K562 (cell line): ENCODE data around the gene LRMDA. TPM values are rescaled to one million over a fixed set of nuclear protein-coding genes. Genes with fewer than 3 reads are reported as not detected.

ENCODE experiments used
- ATAC-seq: fragments of 200-7000 bp; cut with Tn5 transposase; 3 replicates; pipeline ENCODE4 v1.9.1; 2020; ENCODE audit warnings: moderate library complexity
- BruUV-seq: library from RNA; stranded (reverse); fragments of 400-500 nt; replicated peaks from 2 replicates; lab custom pipeline; 2021; lab: Mats Ljungman, UMichigan
- CTCF ChIA-PET: fragments of 300-600 bp; formaldehyde crosslinking; extraction: SDS; loops from one replicate; lab custom pipeline; 2021; ENCODE audit warnings: low intra/inter-chr PET ratio; lab: Yijun Ruan, JAX
- POLR2A ChIA-PET: fragments of 300-600, 350-650 bp; sonication (Branson Sonifier 250); formaldehyde crosslinking; extraction: SDS; loops from one replicate; lab custom pipeline; 2021; ENCODE audit warnings: antibody characterized with exemption, inconsistent platforms; lab: Yijun Ruan, JAX
- DNase-seq, 4 experiments: peaks; one replicate each; pipeline versions ENCODE4 v3.0.0 to v3.0.0-alpha.2; 2011 to 2018; ENCODE audit warnings: low spot score in 3 of 4, mixed read lengths in 3 of 4; ENCODE audit errors: extremely low read depth in 1 of 4
- FAIRE-seq: peaks from 2 replicates; lab custom pipeline; 2011; peaks lifted over from hg19 to GRCh38; lab: Jason Lieb, UNC
- H2AFZ ChIP-seq: 2 replicates; pipeline ENCODE4 v1.6.0; 2011; ENCODE audit warnings: low read depth, low read length, control low read depth, inconsistent platforms
- H3K27ac ChIP-seq: fragments of 200-600 bp; 3 replicates; pipeline ENCODE4 v1.8.0; 2011; ENCODE audit warnings: low read depth, mild to moderate bottlenecking, control low read depth, inconsistent platforms, low read length, moderate library complexity, mixed read lengths; ENCODE audit errors: extremely low read depth
- H3K27me3 ChIP-seq, 2 experiments: fragments of 300-600 bp in 1 of 2; 2 replicates in 1 of 2; 3 replicates in 1 of 2; pipeline versions ENCODE4 v1.6.0 to v1.8.0; 2011; ENCODE audit warnings: inconsistent platforms in 2 of 2, low read length in 2 of 2, mild to moderate bottlenecking in 1 of 2, mixed read lengths in 1 of 2, moderate library complexity in 1 of 2; ENCODE audit not compliant: control insufficient read depth in 2 of 2, insufficient read depth in 2 of 2
- H3K36me3 ChIP-seq: fragments of 300-600 bp; 3 replicates; pipeline ENCODE4 v1.8.0; 2011; ENCODE audit warnings: mild to moderate bottlenecking, low read length, inconsistent platforms; ENCODE audit not compliant: control insufficient read depth, insufficient read depth
- H3K4me1 ChIP-seq, 2 experiments: fragments of 200-600 bp in 1 of 2; replicated peaks in 1 of 2; 2 replicates in 1 of 2; 3 replicates in 1 of 2; pipeline versions ENCODE4 v1.5.1 to v1.8.0; 2011; ENCODE audit warnings: inconsistent platforms in 2 of 2, low read length in 2 of 2, mild to moderate bottlenecking in 1 of 2, mixed read lengths in 1 of 2, moderate library complexity in 1 of 2; ENCODE audit not compliant: control insufficient read depth in 2 of 2, insufficient read depth in 2 of 2
- H3K4me2 ChIP-seq: 2 replicates; pipeline ENCODE4 v1.6.1; 2011; ENCODE audit warnings: low read length, control low read depth, inconsistent platforms, mixed read lengths; ENCODE audit not compliant: insufficient read depth
- H3K4me3 ChIP-seq: fragments of 200-600 bp; sonication (generic), shearing (Covaris generic); 2 replicates; pipeline ENCODE4 v1.5.1; 2016; ENCODE audit warnings: control low read depth, inconsistent platforms
- H3K79me2 ChIP-seq: fragments of 200-600 bp; 3 replicates; pipeline ENCODE4 v1.8.0; 2011; ENCODE audit warnings: low read length, inconsistent platforms; ENCODE audit not compliant: control insufficient read depth, insufficient read depth
- H3K9ac ChIP-seq, 2 experiments: 2 replicates each; pipeline versions ENCODE4 v1.6.0 to v1.6.1; 2011; ENCODE audit warnings: low read depth in 2 of 2, low read length in 2 of 2, control low read depth in 1 of 2, inconsistent platforms in 1 of 2, mild to moderate bottlenecking in 1 of 2, mixed read lengths in 1 of 2; ENCODE audit not compliant: insufficient read depth in 1 of 2
- H3K9me1 ChIP-seq: one replicate; pipeline ENCODE4 v1.6.0; 2011; ENCODE audit warnings: inconsistent platforms, mild to moderate bottlenecking, low read length, moderate library complexity; ENCODE audit not compliant: control insufficient read depth, insufficient read depth
- H3K9me3 ChIP-seq: replicated peaks from 2 replicates; pipeline ENCODE4 v1.5.1; 2011; ENCODE audit warnings: low read depth, low read length, inconsistent platforms; ENCODE audit not compliant: control insufficient read depth, insufficient read depth
- H4K20me1 ChIP-seq: replicated peaks from 2 replicates; pipeline ENCODE4 v1.6.1; 2011; ENCODE audit warnings: low read length, inconsistent platforms, mixed read lengths; ENCODE audit not compliant: control insufficient read depth, insufficient read depth
- ARNT ChIP-seq, 2 experiments: fragments of 450-650 bp; IDR thresholded peaks; 2 replicates each; pipeline ENCODE4 v1.6.1; 2016; ENCODE audit warnings: mild to moderate bottlenecking in 1 of 2
- BRF1 ChIP-seq: IDR thresholded peaks from 3 replicates; pipeline ENCODE4 v1.6.1; 2011; ENCODE audit warnings: borderline replicate concordance, mild to moderate bottlenecking; ENCODE audit not compliant: insufficient read length; ENCODE audit errors: extremely low read depth
- CHD2 ChIP-seq: IDR thresholded peaks from 2 replicates; pipeline ENCODE4 v1.6.1; 2011; ENCODE audit warnings: low read depth, low read length
- EGR1 ChIP-seq: fragments of 450-650 bp; conservative IDR thresholded peaks from 2 replicates; pipeline ENCODE4 v1.6.1; 2017; ENCODE audit warnings: mild to moderate bottlenecking
- GATA2 ChIP-seq: sonication (generic); formaldehyde crosslinking; IDR thresholded peaks from 2 replicates; pipeline ENCODE4 v1.4.0; 2020; ENCODE audit warnings: mild to moderate bottlenecking, missing genetic modification reagents
- JUND ChIP-seq, 2 experiments: IDR thresholded peaks; 2 replicates in 1 of 2; 3 replicates in 1 of 2; pipeline ENCODE4 v1.6.1; 2011; ENCODE audit warnings: borderline replicate concordance in 2 of 2, low read depth in 2 of 2, low read length in 2 of 2, improper control_type of control experiment in 1 of 2, missing biosample characterization in 1 of 2, missing genetic modification characterization in 1 of 2, missing genetic modification reagents in 1 of 2
- KHSRP ChIP-seq: fragments of 450-650 bp; IDR thresholded peaks from 2 replicates; pipeline ENCODE4 v1.6.1; 2017
- KLF6 ChIP-seq: fragments of 250-450 bp; sonication (Bioruptor Pico); IDR thresholded peaks from 2 replicates; pipeline ENCODE4 v1.4.0; 2020; ENCODE audit warnings: mild to moderate bottlenecking, moderate library complexity, borderline replicate concordance
- MAZ ChIP-seq, 2 experiments: fragments of 450-650 bp in 1 of 2; sonication (generic) in 1 of 2; formaldehyde crosslinking; IDR thresholded peaks in 1 of 2; conservative IDR thresholded peaks in 1 of 2; 2 replicates each; pipeline versions ENCODE4 v1.4.0 to v1.5.0; 2020; ENCODE audit warnings: mild to moderate bottlenecking in 1 of 2, missing genetic modification reagents in 1 of 2
- POLR2B ChIP-seq: fragments of 450-650 bp; IDR thresholded peaks from 2 replicates; pipeline ENCODE4 v1.6.1; 2018; ENCODE audit warnings: low read depth; ENCODE audit not compliant: partially characterized antibody
- PRPF4 ChIP-seq: fragments of 200-400 bp; formaldehyde crosslinking; IDR thresholded peaks from one replicate; pipeline ENCODE4 v1.6.1; 2017; ENCODE audit warnings: low read length, low read depth, mild to moderate bottlenecking; ENCODE audit not compliant: insufficient read depth, poor library complexity, severe bottlenecking
- SP1 ChIP-seq: sonication (generic); formaldehyde crosslinking; IDR thresholded peaks from 2 replicates; pipeline ENCODE4 v1.8.1; 2022; ENCODE audit warnings: mild to moderate bottlenecking, missing genetic modification reagents
- SRSF1 ChIP-seq: fragments of 200-400 bp; formaldehyde crosslinking; IDR thresholded peaks from 2 replicates; pipeline ENCODE4 v1.6.1; 2017; ENCODE audit warnings: mild to moderate bottlenecking, low read depth, low read length, moderate library complexity
- SRSF9 ChIP-seq: fragments of 200-400 bp; formaldehyde crosslinking; IDR thresholded peaks from 2 replicates; pipeline ENCODE4 v1.6.1; 2017; ENCODE audit warnings: low read depth, low read length, borderline replicate concordance
- XRCC4 ChIP-seq: IDR thresholded peaks from one replicate; pipeline ENCODE4 v1.6.1; 2011; ENCODE audit not compliant: insufficient read depth, insufficient read length; ENCODE audit errors: extremely low read depth
- ZBTB11 ChIP-seq, 3 experiments: fragments of 200-800 bp in 1 of 3; fragments of 250-450 bp in 1 of 3; fragments of 450-650 bp in 1 of 3; sonication (Bioruptor Pico) in 1 of 3; sonication (Bioruptor generic) in 1 of 3; formaldehyde crosslinking in 1 of 3; IDR thresholded peaks; 2 replicates each; pipeline versions ENCODE4 v1.6.1 to v1.8.0; 2016 to 2022; ENCODE audit warnings: mild to moderate bottlenecking in 2 of 3, missing genetic modification characterization in 2 of 3, missing compliant biosample characterization in 1 of 3, moderate library complexity in 1 of 3
- ZBTB7A ChIP-seq: IDR thresholded peaks from 2 replicates; pipeline ENCODE4 v1.6.1; 2011; ENCODE audit warnings: low read depth, mild to moderate bottlenecking, low read length, moderate library complexity, borderline replicate concordance; ENCODE audit not compliant: control insufficient read depth
- ZNF277 ChIP-seq: fragments of 250-450 bp; sonication (Bioruptor Pico); IDR thresholded peaks from 2 replicates; pipeline ENCODE4 v1.8.0; 2022; ENCODE audit warnings: inconsistent platforms, mild to moderate bottlenecking, moderate library complexity, borderline replicate concordance
- WGBS: fragments of 100-300 bp; shearing (Covaris generic); methylation state at CpG from one replicate; pipeline ENCODE4 v1.1.6; 2016; ENCODE audit warnings: low coverage, mixed read lengths; ENCODE audit not compliant: insufficient coverage; ENCODE audit errors: missing lambda C conversion rate; 5-methylcytosine and 5-hydroxymethylcytosine counted together
- in situ Hi-C: fragments of 300-500 bp; cut with MboI; formaldehyde crosslinking; loops from 4 replicates; pipeline ENCODE4 v1.15.0; 2018; ENCODE audit warnings: inconsistent platforms, mixed read lengths
- intact Hi-C: fragments of 100-400 bp; cut with micrococcal nuclease; formaldehyde crosslinking; loops from 2 replicates; pipeline ENCODE4 v1.14.2; 2022
- polyA plus RNA-seq, 8 experiments: library from polyadenylated mRNA; depleted of rRNA in 4 of 8; stranded (reverse) in 5 of 8; unstranded in 3 of 8; fragments of >200 nt; fragmentation: Nextera tagmentation in 2 of 8; fragmentation: Illumina TruSeq in 1 of 8; extraction: Ambion mirVana in 2 of 8; extraction: Trizol in 1 of 8; gene quantifications; 2 replicates each; pipeline versions ENCODE4 v1.2.1 to v1.2.3, GENCODE V29; 2011 to 2014; ENCODE audit warnings: inconsistent platforms in 1 of 8, missing spikeins in 1 of 8
- total RNA-seq, 7 experiments: library from RNA; depleted of rRNA in 6 of 7; stranded (reverse); fragments of >200 nt in 6 of 7; fragmentation: Illumina TruSeq in 2 of 7; extraction: Trizol in 2 of 7; gene quantifications; 2 replicates each; pipeline versions ENCODE4 v1.2.1 to v1.2.3, GENCODE V29; 2011 to 2021; ENCODE audit warnings: low replicate concordance in 1 of 7

LRMDA gene
- total and polyA plus RNA-seq, 9 of the 15 experiments (the other 6 are each of a cell fraction or from before 2014, with no cell fraction given) = 0.25 TPM; not detected in 8

- H3K79me2 ChIP-seq = no peaks in the 10 kb centered on the region
- no peaks in the 10 kb centered on the region for H3K4me1 ChIP-seq
- no peaks in the 10 kb centered on the region for H3K36me3 ChIP-seq
- in situ Hi-C loops = no loop called here
- WGBS = 1% methylated on average over 3 of the region's 3 CpGs
- CTCF ChIA-PET = no interaction called here
- intact Hi-C loops = no loop called here
- H3K9me1 ChIP-seq = no peaks in the 10 kb centered on the region
- no peaks in the 10 kb centered on the region for H4K20me1 ChIP-seq
- no peaks in the 10 kb centered on the region for H3K9me3 ChIP-seq
- POLR2A ChIA-PET = interaction anchor here (0.6 kb wide), 1 partner anchor 69 kb away, joined by 3 read pairs; no protein-coding TSS in a partner anchor
- no peak overlapping the region for H2AFZ ChIP-seq
- no peak for FAIRE-seq
- DNase-seq = no peak
- no peak overlapping the region for H3K9ac ChIP-seq
- no peak overlapping the region for H3K4me2 ChIP-seq
- no peak overlapping the region for H3K27ac ChIP-seq
- no peak for ATAC-seq
- H3K27me3 ChIP-seq = no peaks in the 10 kb centered on the region
- BruUV-seq = no TSS peak
- no peak overlapping the region for H3K4me3 ChIP-seq
- TF ChIP-seq KLF6 (CRISPR knock-in tag) = no peak
- no peak for TF ChIP-seq GATA2 (CRISPR knock-in tag)
- TF ChIP-seq BRF1 = no peak
- no peak for TF ChIP-seq POLR2B
- TF ChIP-seq ARNT (IDR thresholded peaks at IDR 0.05) = no peak
- TF ChIP-seq KHSRP = no peak
- no peak for TF ChIP-seq PRPF4
- no peak for TF ChIP-seq MAZ (CRISPR knock-in tag; conservative IDR thresholded peaks at IDR 0.05 in 1 of 2, IDR thresholded peaks at IDR 0.05 in 1 of 2)
- TF ChIP-seq CHD2 = no peak
- no peak for TF ChIP-seq SRSF1
- no peak for TF ChIP-seq EGR1
- TF ChIP-seq SP1 (CRISPR knock-in tag) = no peak
- TF ChIP-seq XRCC4 = no peak
- no peak for TF ChIP-seq SRSF9
- no peak for TF ChIP-seq ZBTB11 (CRISPR knock-in tag; IDR thresholded peaks at IDR 0.05)
- no peak for TF ChIP-seq JUND (IDR thresholded peaks at IDR 0.05; ENCODE audit: borderline replicate concordance, low read depth, low read length)
- TF ChIP-seq JUND (tag; IDR thresholded peaks at IDR 0.05; ENCODE audit: borderline replicate concordance, low read depth, low read length) = no peak
- TF ChIP-seq ZNF277 (CRISPR knock-in tag) = no peak
- TF ChIP-seq ZBTB7A = no peak
Observed at GRCh38 chr10:75619635-75620034, 188.2 kb downstream of the LRMDA start.
